Lower leg skin (tissue), 4 donors: ENCODE data around the gene RPL13. TPM values are rescaled to one million over a fixed set of nuclear protein-coding genes. Genes with fewer than 3 reads are reported as not detected.

Source experiments
- DNase-seq, 2 donors: peaks; one replicate each; pipeline ENCODE4 v3.0.0-alpha.2; 2019; ENCODE audit warnings: low spot score in 2 of 2
- H3K4me3 ChIP-seq: fragments of 200-600 bp; sonication (generic); 2 replicates; pipeline ENCODE4 v1.5.1; 2017; ENCODE audit warnings: mild to moderate bottlenecking, low read depth; ENCODE audit not compliant: poor library complexity, severe bottlenecking
- CTCF ChIP-seq, 3 donors: fragments of 450-650 bp; IDR thresholded peaks; one replicate each; pipeline ENCODE4 v1.5.1; 2016; ENCODE audit warnings: antibody characterized with exemption in 3 of 3, mild to moderate bottlenecking in 3 of 3, moderate library complexity in 2 of 3
- POLR2A ChIP-seq, 2 donors: fragments of 450-650 bp; IDR thresholded peaks; one replicate each; pipeline ENCODE4 v1.6.1; 2016 to 2017; ENCODE audit warnings: antibody characterized with exemption in 2 of 2, mild to moderate bottlenecking in 1 of 2, moderate library complexity in 1 of 2
- WGBS, 2 donors: methylation state at CpG; one replicate each; pipeline ENCODE4 v1.1.5; 2018; 5-methylcytosine and 5-hydroxymethylcytosine counted together
- intact Hi-C: fragments of 100-400 bp; cut with DNase I; formaldehyde crosslinking; loops from one replicate; pipeline ENCODE4 v1.15.0; 2023; ENCODE audit warnings: low total_unique reads
- total RNA-seq, 4 donors: library from RNA; depleted of rRNA; stranded (reverse); fragments of >200 nt; gene quantifications; one replicate each; pipeline ENCODE4 v1.1.0, GENCODE V29; 2016

Gene RPL13
- total RNA-seq, 4 donors from 2014 or later: 8,523 to 25,229 (median 9,742) TPM

GRCh38 chr16:89582614-89583196 is 22.2 kb downstream of the RPL13 start:
- intact Hi-C loops: no loop called here
- no peak for TF ChIP-seq CTCF (IDR thresholded peaks at IDR 0.05)
- no peak for TF ChIP-seq POLR2A (IDR thresholded peaks at IDR 0.05)
- no peak overlapping the region for H3K4me3 ChIP-seq
- DNase-seq: no peak
- 94 to 97% methylated on average over 11 to 19 of the region's 19 CpGs for WGBS, 2 donors

- intact Hi-C loops: no loop called here
- no peak for TF ChIP-seq POLR2A (IDR thresholded peaks at IDR 0.05)
- no peak for TF ChIP-seq CTCF (IDR thresholded peaks at IDR 0.05)
- no peak for DNase-seq
- 84 to 90% methylated on average over 20 to 36 of the region's 36 CpGs for WGBS, 2 donors
- no peak overlapping the region for H3K4me3 ChIP-seq
Measured at GRCh38 chr16:89583197-89583894, 22.9 kb downstream of the RPL13 start.

DNA sequence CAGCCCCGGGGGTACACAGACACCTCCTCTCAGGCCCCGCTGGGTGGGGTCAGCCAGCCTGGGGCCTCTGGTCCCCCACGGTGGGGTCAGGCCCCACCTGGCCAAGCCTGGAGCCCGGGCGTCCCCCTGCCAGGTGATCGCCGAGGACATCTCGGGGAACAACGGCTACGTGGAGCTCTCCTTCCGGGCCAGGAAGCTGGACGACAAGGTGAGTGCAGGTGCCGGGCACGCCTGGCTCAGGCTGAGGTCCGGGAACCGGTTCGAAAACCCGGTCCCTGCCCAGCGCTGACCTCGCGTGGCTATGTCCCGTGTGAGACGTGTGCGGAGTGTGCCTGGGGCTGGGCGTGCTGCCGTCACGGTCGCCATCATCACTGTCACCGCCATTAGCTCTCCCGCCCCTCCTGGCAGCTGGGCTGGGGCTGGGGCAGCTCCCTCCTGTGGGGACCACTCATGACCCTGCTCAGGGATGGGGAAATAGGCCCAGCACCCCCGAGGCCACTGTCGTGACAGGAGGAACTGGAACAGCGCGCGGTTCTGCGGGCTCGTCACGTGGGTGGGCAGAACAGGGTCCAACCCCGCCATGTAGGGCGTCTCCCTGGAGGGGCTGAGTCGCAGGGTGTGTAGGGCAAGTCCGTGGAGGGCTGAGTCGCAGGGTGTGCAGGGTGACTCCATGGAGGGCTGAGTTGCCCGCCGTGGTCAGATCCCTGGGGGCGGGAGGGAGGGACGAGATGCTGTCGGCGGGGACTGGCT is 23.6 kb downstream of the RPL13 start:
- H3K4me3 ChIP-seq: no peak overlapping the region
- WGBS, 2 donors: 83 to 91% methylated on average over 34 to 40 of the region's 49 CpGs
- intact Hi-C loops: no loop called here
- no peak for TF ChIP-seq POLR2A (IDR thresholded peaks at IDR 0.05)
- no peak for TF ChIP-seq CTCF (IDR thresholded peaks at IDR 0.05)
- DNase-seq: no peak

DNA sequence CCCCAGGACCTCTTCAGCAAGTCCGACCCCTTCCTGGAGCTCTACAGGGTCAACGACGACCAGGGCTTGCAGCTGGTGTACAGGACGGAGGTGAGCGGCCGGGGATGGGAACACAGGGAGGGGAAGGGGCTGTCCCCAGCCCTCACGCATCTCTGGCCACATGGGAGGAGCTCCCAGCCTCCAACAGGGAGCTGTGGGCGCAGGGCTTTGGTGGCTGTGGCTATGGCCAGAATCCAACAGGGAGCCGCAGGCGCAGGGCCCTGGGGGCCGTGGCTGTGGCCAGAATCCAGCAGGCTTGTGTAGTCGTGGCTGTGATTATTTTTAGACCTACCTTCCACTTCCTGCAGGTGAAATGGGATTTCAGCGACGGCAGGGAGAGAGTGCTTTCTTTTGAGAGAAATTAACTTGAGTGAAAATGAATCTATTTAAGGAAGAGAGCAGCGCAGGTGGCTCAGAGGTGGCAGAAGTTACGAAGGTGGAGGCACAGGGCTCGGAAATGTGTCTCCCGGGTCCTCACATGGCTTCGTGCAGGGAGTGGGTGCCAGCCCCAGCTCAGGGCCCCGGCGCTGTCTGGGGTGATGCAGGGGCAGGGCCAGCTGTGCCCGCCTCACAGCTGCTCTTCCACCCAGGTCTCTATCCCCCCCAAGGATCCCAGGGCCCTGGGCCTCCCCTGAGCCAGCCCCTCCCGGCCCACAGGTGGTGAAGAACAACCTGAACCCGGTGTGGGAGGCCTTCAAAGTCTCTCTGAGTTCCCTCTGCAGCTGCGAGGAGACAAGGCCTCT is 24.5 kb downstream of the RPL13 start:
- TF ChIP-seq CTCF (IDR thresholded peaks at IDR 0.05) (no peak), POLR2A (IDR thresholded peaks at IDR 0.05) (no peak)
- intact Hi-C loops: no loop called here
- H3K4me3 ChIP-seq: no peak overlapping the region
- DNase-seq: no peak
- 52 to 58% methylated on average over 25 of the region's 25 CpGs for WGBS, 2 donors

- 82 to 90% methylated on average over 7 of the region's 7 CpGs for WGBS, 2 donors
- intact Hi-C loops: no loop called here
- no peak overlapping the region for H3K4me3 ChIP-seq
- no peak for DNase-seq
- TF ChIP-seq CTCF (IDR thresholded peaks at IDR 0.05) (no peak), POLR2A (IDR thresholded peaks at IDR 0.05) (no peak)
Measured at GRCh38 chr16:89586218-89586617, 25.7 kb downstream of the RPL13 start.
